PC-9 (cell line): Measurements from ENCODE around the gene KIAA1191. TPM values are rescaled to one million over a fixed set of nuclear protein-coding genes. Genes with fewer than 3 reads are reported as not detected.

Source experiments
- BruUV-seq: library from RNA; stranded (reverse); fragments of 400-500 nt; replicated peaks from 2 replicates; lab custom pipeline; 2021; lab: Mats Ljungman, UMichigan
- CTCF ChIA-PET: fragments of 300-600 bp; sonication (Branson Sonifier 250); formaldehyde crosslinking; loops from one replicate; lab custom pipeline; 2022; ENCODE audit warnings: antibody characterized with exemption; lab: Charles Lee
- POLR2A ChIA-PET: fragments of 300-600 bp; sonication (Branson Sonifier 250); formaldehyde crosslinking; loops from one replicate; lab custom pipeline; 2022; ENCODE audit warnings: antibody characterized with exemption; ENCODE audit not compliant: unreplicated experiment; lab: Charles Lee
- DNase-seq, 2 experiments: peaks; one replicate each; pipeline versions ENCODE4 v3.0.0 to v3.0.0-alpha.2; 2015 to 2022; ENCODE audit warnings: mixed read lengths in 1 of 2
- H2AFZ ChIP-seq: fragments of 200-600 bp; sonication (generic); 2 replicates; pipeline ENCODE4 v1.8.1; 2017; ENCODE audit warnings: antibody characterized with exemption
- H3F3A ChIP-seq: fragments of 200-600 bp; sonication (generic); 2 replicates; pipeline ENCODE4 v1.8.1; 2017; ENCODE audit warnings: antibody characterized with exemption, mild to moderate bottlenecking, low read depth; ENCODE audit not compliant: insufficient read depth
- H3K27ac ChIP-seq: fragments of 200-600 bp; sonication (generic); 2 replicates; pipeline ENCODE4 v1.6.1; 2016; ENCODE audit warnings: mixed run types
- H3K27me3 ChIP-seq: fragments of 200-600 bp; sonication (generic); 2 replicates; pipeline ENCODE4 v1.6.1; 2016; ENCODE audit warnings: low read depth, mixed run types; ENCODE audit not compliant: insufficient read depth
- H3K36me3 ChIP-seq: fragments of 200-600 bp; sonication (generic); 2 replicates; pipeline ENCODE4 v1.6.1; 2016; ENCODE audit warnings: low read depth, mixed run types
- H3K4me1 ChIP-seq: fragments of 200-600 bp; sonication (generic); replicated peaks from 2 replicates; pipeline ENCODE4 v1.6.1; 2016; ENCODE audit warnings: mixed run types; ENCODE audit not compliant: insufficient read depth
- H3K4me2 ChIP-seq: fragments of 200-600 bp; sonication (generic); 2 replicates; pipeline ENCODE4 v1.6.1; 2017; ENCODE audit warnings: mixed run types
- H3K4me3 ChIP-seq: fragments of 200-600 bp; sonication (generic); 2 replicates; pipeline ENCODE4 v1.6.1; 2016; ENCODE audit warnings: mixed run types
- H3K79me2 ChIP-seq: fragments of 200-600 bp; sonication (generic); 2 replicates; pipeline ENCODE4 v1.6.1; 2017; ENCODE audit warnings: low read depth, mixed run types
- H3K9me2 ChIP-seq: fragments of 200-600 bp; sonication (generic); 2 replicates; pipeline ENCODE4 v1.8.1; 2017; ENCODE audit warnings: mild to moderate bottlenecking; ENCODE audit not compliant: insufficient read depth
- H3K9me3 ChIP-seq: fragments of 200-600 bp; sonication (generic); 2 replicates; pipeline ENCODE4 v1.8.1; 2016; ENCODE audit warnings: low read depth; ENCODE audit not compliant: insufficient read depth
- H4K20me1 ChIP-seq: fragments of 200-600 bp; sonication (generic); 2 replicates; pipeline ENCODE4 v1.8.1; 2017; ENCODE audit not compliant: insufficient read depth
- EZH2 ChIP-seq: fragments of 200-600 bp; sonication (generic); IDR thresholded peaks from 2 replicates; pipeline ENCODE4 v1.8.0; 2017; ENCODE audit warnings: antibody characterized with exemption, low read depth
- intact Hi-C: fragments of 100-400 bp; cut with micrococcal nuclease; formaldehyde crosslinking; loops from one replicate; pipeline ENCODE4 v1.10.0; 2022; ENCODE audit not compliant: unreplicated experiment
- total RNA-seq: library from RNA; stranded (reverse); gene quantifications from 2 replicates; pipeline ENCODE4 v1.2.3, GENCODE V29; 2021
- TF ChIP-seq, protein P1 (sequence below): fragments of 200-600 bp; sonication (generic); conservative IDR thresholded peaks from 2 replicates; pipeline ENCODE4 v1.6.1; 2017; ENCODE audit warnings: mixed run types, antibody characterized with exemption, mild to moderate bottlenecking, moderate library complexity

Gene KIAA1191
- total RNA-seq, 1 experiment from 2014 or later, result 115 TPM

DNA sequence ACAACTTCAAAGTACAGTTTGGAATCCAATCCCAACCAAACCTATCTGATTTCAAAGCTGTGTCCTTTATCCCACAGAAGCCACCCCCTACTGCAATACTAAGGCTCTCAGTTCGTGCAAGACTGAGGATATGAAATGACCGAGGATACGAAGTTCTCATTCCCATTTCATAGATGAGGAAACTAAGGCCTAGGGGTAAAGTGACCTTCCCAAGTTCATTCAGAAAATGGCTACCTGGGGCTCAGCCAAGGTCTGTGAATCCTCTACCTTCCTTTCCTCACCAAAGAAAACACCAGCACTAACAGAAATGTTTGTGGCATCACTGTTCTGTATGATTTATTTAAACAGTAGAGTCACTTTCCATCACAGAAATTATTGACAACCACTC lies 5.4 kb downstream of the KIAA1191 start:
- POLR2A ChIA-PET, result no interaction called here
- peaks cover 34% of the 10 kb centered on the region for H4K20me1 ChIP-seq
- peaks cover 14% of the 10 kb centered on the region; the same call in 1 of the 2 replicates for H3K36me3 ChIP-seq

DNA sequence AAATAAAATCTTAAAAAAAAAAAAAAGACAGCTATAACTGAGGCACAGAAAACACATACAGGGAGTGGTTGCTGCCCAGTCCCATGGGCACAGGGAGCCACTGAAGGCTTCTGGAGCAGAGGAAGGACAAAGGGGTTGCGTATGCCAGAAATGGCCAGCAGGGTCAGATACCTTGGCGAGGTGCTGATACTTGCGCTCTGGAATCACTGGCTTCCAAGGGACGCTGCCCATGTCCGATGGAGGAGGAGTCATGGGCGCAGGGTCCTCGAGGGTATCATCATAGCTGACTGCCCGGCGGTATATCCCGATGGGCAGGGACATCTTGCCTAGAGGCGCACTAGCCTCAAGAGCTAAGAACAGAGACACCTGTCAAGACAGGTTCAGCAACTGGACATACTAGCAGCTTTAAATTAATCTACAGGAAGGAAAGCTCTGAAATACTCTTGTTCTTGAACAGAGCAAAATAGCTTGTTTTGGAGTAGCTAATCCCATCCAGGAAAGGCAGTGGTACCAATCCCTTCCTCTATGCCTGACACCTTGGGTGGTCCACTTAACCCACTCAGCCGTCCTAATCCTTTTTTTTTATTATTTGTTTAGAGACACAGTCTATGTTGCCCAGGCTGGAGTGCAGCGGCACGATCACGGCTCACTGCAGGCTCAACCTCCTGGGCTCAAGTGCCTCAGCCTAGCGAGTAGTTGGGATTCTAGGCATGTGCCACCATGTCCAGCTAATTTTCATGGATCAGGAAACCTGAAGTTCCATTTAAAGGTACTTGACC lies 6.0 kb downstream of the KIAA1191 start:
- no peaks in the 10 kb centered on the region; the same call in 1 of the 2 replicates for H3F3A ChIP-seq
- peaks cover 34% of the 10 kb centered on the region for H4K20me1 ChIP-seq
- ChIA-PET POLR2A (interaction anchor here (0.6 kb wide), 1 partner anchor 33 kb away, joined by 6 read pairs; the partner anchor contains the start of gene NOP16), CTCF (no interaction called here)
- no peak for TF ChIP-seq EZH2
- TF ChIP-seq, protein P1, sequence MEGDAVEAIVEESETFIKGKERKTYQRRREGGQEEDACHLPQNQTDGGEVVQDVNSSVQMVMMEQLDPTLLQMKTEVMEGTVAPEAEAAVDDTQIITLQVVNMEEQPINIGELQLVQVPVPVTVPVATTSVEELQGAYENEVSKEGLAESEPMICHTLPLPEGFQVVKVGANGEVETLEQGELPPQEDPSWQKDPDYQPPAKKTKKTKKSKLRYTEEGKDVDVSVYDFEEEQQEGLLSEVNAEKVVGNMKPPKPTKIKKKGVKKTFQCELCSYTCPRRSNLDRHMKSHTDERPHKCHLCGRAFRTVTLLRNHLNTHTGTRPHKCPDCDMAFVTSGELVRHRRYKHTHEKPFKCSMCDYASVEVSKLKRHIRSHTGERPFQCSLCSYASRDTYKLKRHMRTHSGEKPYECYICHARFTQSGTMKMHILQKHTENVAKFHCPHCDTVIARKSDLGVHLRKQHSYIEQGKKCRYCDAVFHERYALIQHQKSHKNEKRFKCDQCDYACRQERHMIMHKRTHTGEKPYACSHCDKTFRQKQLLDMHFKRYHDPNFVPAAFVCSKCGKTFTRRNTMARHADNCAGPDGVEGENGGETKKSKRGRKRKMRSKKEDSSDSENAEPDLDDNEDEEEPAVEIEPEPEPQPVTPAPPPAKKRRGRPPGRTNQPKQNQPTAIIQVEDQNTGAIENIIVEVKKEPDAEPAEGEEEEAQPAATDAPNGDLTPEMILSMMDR, result no peak
- no peaks in the 10 kb centered on the region for H3K9me2 ChIP-seq
- H3K4me3 ChIP-seq, result no peak overlapping the region
- BruUV-seq, result no TSS peak
- H2AFZ ChIP-seq, result no peak overlapping the region
- intact Hi-C loops, result no loop called here
- H3K9me3 ChIP-seq, result no peaks in the 10 kb centered on the region
- H3K4me2 ChIP-seq, result no peak overlapping the region
- DNase-seq, result no peak
- no peak overlapping the region for H3K27ac ChIP-seq
- H3K4me1 ChIP-seq, result peaks cover 5% of the 10 kb centered on the region; the same call in 1 of the 2 replicates
- H3K36me3 ChIP-seq, result peaks cover 14% of the 10 kb centered on the region; the same call in 1 of the 2 replicates
- no peaks in the 10 kb centered on the region for H3K27me3 ChIP-seq
- H3K79me2 ChIP-seq, result peaks cover 35% of the 10 kb centered on the region

More for the DNA sequence above, 5.4 kb downstream of the KIAA1191 start:
- CTCF ChIA-PET, result no interaction called here
- Histone ChIP-seq H2AFZ (no peak overlapping the region), H3K4me3 (no peak overlapping the region), H3K79me2 (peaks cover 40% of the 10 kb centered on the region), H3K27ac (no peak overlapping the region), H3K9me2 (no peaks in the 10 kb centered on the region), H3K9me3 (no peaks in the 10 kb centered on the region), H3F3A (no peaks in the 10 kb centered on the region; the same call in 1 of the 2 replicates), H3K4me1 (peaks cover 6% of the 10 kb centered on the region; the same call in 1 of the 2 replicates), H3K27me3 (no peaks in the 10 kb centered on the region), H3K4me2 (no peak overlapping the region)
- no TSS peak for BruUV-seq
- intact Hi-C loops, result no loop called here
- TF ChIP-seq EZH2, result no peak
- TF ChIP-seq, protein P1, result no peak
- no peak for DNase-seq

DNA sequence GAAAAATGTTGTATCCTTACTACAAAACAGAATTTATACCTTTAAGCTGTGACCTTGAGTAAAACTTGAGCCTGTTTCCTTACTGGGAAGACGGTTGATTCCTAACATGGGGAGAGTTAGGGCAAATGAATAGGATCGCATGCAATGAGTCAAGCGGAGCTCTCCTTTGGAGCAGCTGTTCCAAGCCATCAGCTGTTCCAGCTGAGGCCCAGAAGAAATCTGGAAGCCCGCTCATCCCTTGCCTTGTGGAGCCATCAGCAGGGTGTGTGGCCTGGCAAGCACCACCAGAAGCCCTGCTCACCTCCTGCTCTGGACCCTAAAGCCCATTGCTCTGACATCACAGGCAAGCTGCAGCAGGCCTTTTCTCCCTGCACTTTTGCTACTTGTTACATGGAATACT lies 8.0 kb downstream of the KIAA1191 start:
- no TSS peak for BruUV-seq
- intact Hi-C loops, result no loop called here
- POLR2A ChIA-PET, result no interaction called here
- Histone ChIP-seq H3K36me3 (peaks cover 10% of the 10 kb centered on the region; the same call in 1 of the 2 replicates), H3K4me1 (no peaks in the 10 kb centered on the region), H3K4me2 (no peak overlapping the region), H3K27ac (no peak overlapping the region), H3K4me3 (no peak overlapping the region), H3K9me3 (no peaks in the 10 kb centered on the region), H3F3A (no peaks in the 10 kb centered on the region; the same call in 1 of the 2 replicates), H3K27me3 (no peaks in the 10 kb centered on the region), H4K20me1 (peaks cover 34% of the 10 kb centered on the region), H3K79me2 (peaks cover 19% of the 10 kb centered on the region), H2AFZ (no peak overlapping the region), H3K9me2 (no peaks in the 10 kb centered on the region)
- DNase-seq, result no peak
- CTCF ChIA-PET, result no interaction called here
- TF ChIP-seq, protein P1, result no peak
- no peak for TF ChIP-seq EZH2
